ENCODE results near the gene ANKUB1.

GRCh38 chr3:149819432-149819831 lies 27.1 kb upstream of the ANKUB1 start:
- TF ChIP-seq CTCF (IDR thresholded peaks at IDR 0.05 in 8 of 11, conservative IDR thresholded peaks at IDR 0.05 in 3 of 11) (no peak), POLR2A (IDR thresholded peaks at IDR 0.05) (no peak)

All from spleen (tissue), 7 donors.